ENCODE data around the gene COTL1. TPM values are rescaled to one million over a fixed set of nuclear protein-coding genes. Genes with fewer than 3 reads are reported as not detected.
"Not testable (repeated sequence)": the region's sequence is repeated elsewhere in the genome, so short reads cannot be mapped to it uniquely, and the experiment has no call there.

COTL1 gene
- total RNA-seq, 1 donor from 2014 or later: 359 TPM

GRCh38 chr16:84635702-84636101 is 17.8 kb upstream of the COTL1 start:
- H3K36me3 Mint-ChIP-seq (ENCODE audit: low read depth, unreplicated experiment): no peaks in the 10 kb centered on the region
- H3K9me3 Mint-ChIP-seq (ENCODE audit: unreplicated experiment): peaks cover 2% of the 10 kb centered on the region
- Histone ChIP-seq H3K4me1 (ENCODE audit: insufficient read depth, low read length) (no peaks in the 10 kb centered on the region), H3K36me3 (ENCODE audit: insufficient read depth, low read length) (no peaks in the 10 kb centered on the region), H2AFZ (ENCODE audit: low read depth, low read length) (no peak overlapping the region), H3K27me3 (ENCODE audit: insufficient read depth, low read length) (no peaks in the 10 kb centered on the region), H3K27ac (ENCODE audit: low read depth, low read length) (no peak overlapping the region), H3K4me3 (ENCODE audit: insufficient read depth, low read depth, low read length) (no peak overlapping the region), H3K9ac (ENCODE audit: low read length) (no peak overlapping the region), H3K4me2 (ENCODE audit: low read length) (no peak overlapping the region), H3K9me3 (ENCODE audit: insufficient read depth, low read depth, low read length) (no peaks in the 10 kb centered on the region), H4K20me1 (ENCODE audit: insufficient read depth, low read length) (no peaks in the 10 kb centered on the region), H3K79me2 (ENCODE audit: insufficient read depth, low read length) (no peaks in the 10 kb centered on the region)
- no peak for FAIRE-seq
- H3K4me1 Mint-ChIP-seq (ENCODE audit: low read depth, unreplicated experiment): peaks cover 2% of the 10 kb centered on the region
- no peak for DNase-seq (ENCODE audit: low read depth)
- TF ChIP-seq, protein P1, sequence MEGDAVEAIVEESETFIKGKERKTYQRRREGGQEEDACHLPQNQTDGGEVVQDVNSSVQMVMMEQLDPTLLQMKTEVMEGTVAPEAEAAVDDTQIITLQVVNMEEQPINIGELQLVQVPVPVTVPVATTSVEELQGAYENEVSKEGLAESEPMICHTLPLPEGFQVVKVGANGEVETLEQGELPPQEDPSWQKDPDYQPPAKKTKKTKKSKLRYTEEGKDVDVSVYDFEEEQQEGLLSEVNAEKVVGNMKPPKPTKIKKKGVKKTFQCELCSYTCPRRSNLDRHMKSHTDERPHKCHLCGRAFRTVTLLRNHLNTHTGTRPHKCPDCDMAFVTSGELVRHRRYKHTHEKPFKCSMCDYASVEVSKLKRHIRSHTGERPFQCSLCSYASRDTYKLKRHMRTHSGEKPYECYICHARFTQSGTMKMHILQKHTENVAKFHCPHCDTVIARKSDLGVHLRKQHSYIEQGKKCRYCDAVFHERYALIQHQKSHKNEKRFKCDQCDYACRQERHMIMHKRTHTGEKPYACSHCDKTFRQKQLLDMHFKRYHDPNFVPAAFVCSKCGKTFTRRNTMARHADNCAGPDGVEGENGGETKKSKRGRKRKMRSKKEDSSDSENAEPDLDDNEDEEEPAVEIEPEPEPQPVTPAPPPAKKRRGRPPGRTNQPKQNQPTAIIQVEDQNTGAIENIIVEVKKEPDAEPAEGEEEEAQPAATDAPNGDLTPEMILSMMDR (IDR thresholded peaks at IDR 0.05; ENCODE audit: insufficient read depth, low read depth, low read length): no peak
- no peak for TF ChIP-seq EZH2 (IDR thresholded peaks at IDR 0.05; ENCODE audit: insufficient read depth, low read length)
- peaks cover 19% of the 10 kb centered on the region for H3K27me3 Mint-ChIP-seq (ENCODE audit: low read depth, unreplicated experiment)
- H3K27ac Mint-ChIP-seq (ENCODE audit: unreplicated experiment): peak overlapping the region; percentile 58
- H3K4me3 Mint-ChIP-seq (ENCODE audit: unreplicated experiment): no peak overlapping the region

- Histone ChIP-seq H3K79me2 (ENCODE audit: insufficient read depth, low read length) (no peaks in the 10 kb centered on the region), H3K27ac (ENCODE audit: low read depth, low read length) (no peak overlapping the region), H4K20me1 (ENCODE audit: insufficient read depth, low read length) (no peaks in the 10 kb centered on the region), H3K27me3 (ENCODE audit: insufficient read depth, low read length) (no peaks in the 10 kb centered on the region), H3K9ac (ENCODE audit: low read length) (no peak overlapping the region), H2AFZ (ENCODE audit: low read depth, low read length) (no peak overlapping the region), H3K4me1 (ENCODE audit: insufficient read depth, low read length) (no peaks in the 10 kb centered on the region), H3K36me3 (ENCODE audit: insufficient read depth, low read length) (no peaks in the 10 kb centered on the region), H3K9me3 (ENCODE audit: insufficient read depth, low read depth, low read length) (no peaks in the 10 kb centered on the region), H3K4me3 (ENCODE audit: insufficient read depth, low read depth, low read length) (no peak overlapping the region), H3K4me2 (ENCODE audit: low read length) (no peak overlapping the region)
- DNase-seq (ENCODE audit: low read depth): no peak
- H3K27me3 Mint-ChIP-seq (ENCODE audit: low read depth, unreplicated experiment): peaks cover 16% of the 10 kb centered on the region
- no peak for TF ChIP-seq EZH2 (IDR thresholded peaks at IDR 0.05; ENCODE audit: insufficient read depth, low read length)
- TF ChIP-seq, protein P1 (IDR thresholded peaks at IDR 0.05; ENCODE audit: insufficient read depth, low read depth, low read length): no peak
- no peak overlapping the region for H3K4me3 Mint-ChIP-seq (ENCODE audit: unreplicated experiment)
- no peaks in the 10 kb centered on the region for H3K4me1 Mint-ChIP-seq (ENCODE audit: low read depth, unreplicated experiment)
- H3K27ac Mint-ChIP-seq (ENCODE audit: unreplicated experiment): no peak overlapping the region
- H3K36me3 Mint-ChIP-seq (ENCODE audit: low read depth, unreplicated experiment): no peaks in the 10 kb centered on the region
- no peaks in the 10 kb centered on the region for H3K9me3 Mint-ChIP-seq (ENCODE audit: unreplicated experiment)
- FAIRE-seq: no peak
Observed at GRCh38 chr16:84633622-84634021, 15.7 kb upstream of the COTL1 start.

GRCh38 chr16:84632862-84633261 is 15.0 kb upstream of the COTL1 start:
- H3K36me3 Mint-ChIP-seq (ENCODE audit: low read depth, unreplicated experiment); H3K9ac ChIP-seq (ENCODE audit: low read length); H2AFZ ChIP-seq (ENCODE audit: low read depth, low read length); H3K4me3 ChIP-seq (ENCODE audit: insufficient read depth, low read depth, low read length); H3K4me2 ChIP-seq (ENCODE audit: low read length); H3K9me3 Mint-ChIP-seq (ENCODE audit: unreplicated experiment); H3K79me2 ChIP-seq (ENCODE audit: insufficient read depth, low read length); H3K27ac Mint-ChIP-seq (ENCODE audit: unreplicated experiment); FAIRE-seq; H3K27me3 ChIP-seq (ENCODE audit: insufficient read depth, low read length); H3K4me3 Mint-ChIP-seq (ENCODE audit: unreplicated experiment); H3K4me1 Mint-ChIP-seq (ENCODE audit: low read depth, unreplicated experiment); H3K36me3 ChIP-seq (ENCODE audit: insufficient read depth, low read length); H3K4me1 ChIP-seq (ENCODE audit: insufficient read depth, low read length); H3K9me3 ChIP-seq (ENCODE audit: insufficient read depth, low read depth, low read length); H3K27ac ChIP-seq (ENCODE audit: low read depth, low read length); H4K20me1 ChIP-seq (ENCODE audit: insufficient read depth, low read length); DNase-seq (ENCODE audit: low read depth): not testable (repeated sequence)
- peaks cover 14% of the 10 kb centered on the region for H3K27me3 Mint-ChIP-seq (ENCODE audit: low read depth, unreplicated experiment)

All from astrocyte (in vitro differentiated cells and primary cell).